HepG2 (cell line): ENCODE measurements around the gene AP2S1. TPM values are rescaled to one million over a fixed set of nuclear protein-coding genes. Genes with fewer than 3 reads are reported as not detected.

Experiments
- HNF4A ChIP-seq: sonication (generic); formaldehyde crosslinking; IDR thresholded peaks from 2 replicates; pipeline ENCODE4 v1.4.0; 2020; ENCODE audit warnings: missing genetic modification reagents
- NR2F6 ChIP-seq, 2 experiments: IDR thresholded peaks; 2 replicates each; pipeline ENCODE4 v1.6.1; 2016; ENCODE audit warnings: antibody characterized with exemption in 1 of 2, mild to moderate bottlenecking in 1 of 2
- PAWR ChIP-seq: sonication (generic); formaldehyde crosslinking; IDR thresholded peaks from 2 replicates; pipeline ENCODE4 v1.4.0; 2020; ENCODE audit warnings: missing genetic modification reagents, mild to moderate bottlenecking, borderline replicate concordance
- PAX8 ChIP-seq: sonication (generic); formaldehyde crosslinking; IDR thresholded peaks from 2 replicates; pipeline ENCODE4 v1.8.0; 2022; ENCODE audit warnings: mild to moderate bottlenecking, missing genetic modification reagents, borderline replicate concordance
- POGK ChIP-seq: sonication (generic); formaldehyde crosslinking; conservative IDR thresholded peaks from 2 replicates; pipeline ENCODE4 v1.8.0; 2022; ENCODE audit warnings: mild to moderate bottlenecking, moderate library complexity, missing genetic modification reagents
- PRPF4 ChIP-seq: fragments of 200-400 bp; formaldehyde crosslinking; IDR thresholded peaks from 2 replicates; pipeline ENCODE4 v1.6.1; 2016; ENCODE audit warnings: low read length, low read depth; ENCODE audit not compliant: poor library complexity, severe bottlenecking
- SIN3A ChIP-seq: IDR thresholded peaks from 2 replicates; pipeline ENCODE4 v1.6.1; 2011; ENCODE audit warnings: low read depth, mild to moderate bottlenecking, control low read depth, low read length, borderline replicate concordance
- THAP8 ChIP-seq: sonication (generic); formaldehyde crosslinking; IDR thresholded peaks from 2 replicates; pipeline ENCODE4 v1.5.1; 2020; ENCODE audit warnings: missing genetic modification reagents, mild to moderate bottlenecking, borderline replicate concordance
- ZBED4 ChIP-seq: sonication (generic); formaldehyde crosslinking; IDR thresholded peaks from 2 replicates; pipeline ENCODE4 v1.4.0; 2020; ENCODE audit warnings: missing genetic modification reagents, borderline replicate concordance
- ZC3H4 ChIP-seq: sonication (generic); formaldehyde crosslinking; IDR thresholded peaks from 2 replicates; pipeline ENCODE4 v1.4.0; 2020; ENCODE audit warnings: missing genetic modification reagents, borderline replicate concordance
- ZNF446 ChIP-seq: sonication (generic); formaldehyde crosslinking; IDR thresholded peaks from 2 replicates; pipeline ENCODE4 v1.5.0; 2020; ENCODE audit warnings: mild to moderate bottlenecking, missing genetic modification reagents
- ZNF567 ChIP-seq: sonication (generic); formaldehyde crosslinking; IDR thresholded peaks from 2 replicates; pipeline ENCODE4 v1.8.1; 2023; ENCODE audit warnings: mild to moderate bottlenecking, missing genetic modification reagents, borderline replicate concordance
- ZNF577 ChIP-seq: sonication (generic); formaldehyde crosslinking; IDR thresholded peaks from 2 replicates; pipeline ENCODE4 v1.4.0; 2020; ENCODE audit warnings: mild to moderate bottlenecking, low read depth, missing genetic modification reagents, borderline replicate concordance
- ZNF619 ChIP-seq: sonication (generic); formaldehyde crosslinking; IDR thresholded peaks from 2 replicates; pipeline ENCODE4 v1.4.0; 2020; ENCODE audit warnings: mild to moderate bottlenecking, missing genetic modification reagents
- polyA plus RNA-seq, 8 experiments: library from polyadenylated mRNA; depleted of rRNA in 3 of 8; stranded (reverse) in 7 of 8; unstranded in 1 of 8; fragments of >200 nt; fragmentation: Illumina TruSeq in 4 of 8; extraction: Trizol in 4 of 8; gene quantifications; 2 replicates each; pipeline versions ENCODE4 v1.2.1 to v1.2.3, GENCODE V29; 2011 to 2016; ENCODE audit warnings: low read depth in 4 of 8, missing spikeins in 1 of 8, mixed read lengths in 1 of 8; ENCODE audit not compliant: insufficient read depth in 1 of 8
- total RNA-seq, 5 experiments: library from RNA; depleted of rRNA; stranded (reverse); fragments of >200 nt; fragmentation: Illumina TruSeq; extraction: Trizol; gene quantifications; 2 replicates each; pipeline ENCODE4 v1.2.3, GENCODE V29; 2016; ENCODE audit warnings: low read depth in 1 of 5
- TF ChIP-seq, protein P1 (sequence below): IDR thresholded peaks from 2 replicates; pipeline ENCODE4 v1.6.1; 2016; ENCODE audit warnings: low read depth, missing genetic modification reagents, missing compliant biosample characterization

Gene AP2S1
- total and polyA plus RNA-seq, 2 of the 13 experiments (the other 11 are each of a cell fraction or from before 2014, with no cell fraction given), result 45.2 to 86.1 TPM

GRCh38 chr19:46821512-46822409 lies 28.9 kb downstream of the AP2S1 start (continued):
- TF ChIP-seq ZNF567 (CRISPR knock-in tag) (0 out of 2 replicates have a peak, but pooled peaks have one; percentile 3), PRPF4 (no peak), ZBED4 (no peak), ZNF619 (CRISPR knock-in tag) (no peak), SIN3A (0 out of 2 replicates have a peak, but pooled peaks have one; percentile 70), POGK (CRISPR knock-in tag) (no peak), ZNF577 (CRISPR knock-in tag) (no peak), PAWR (CRISPR knock-in tag) (no peak), ZNF446 (no peak), HNF4A (CRISPR knock-in tag) (peak; percentile 9; the same call in 1 of the 2 replicates), PAX8 (CRISPR knock-in tag) (0 out of 2 replicates have a peak, but pooled peaks have one; percentile 39), NR2F6 (IDR thresholded peaks at IDR 0.05) (peak; percentile 30; the same call in 1 of the 2 replicates), NR2F6 (CRISPR knock-in tag; IDR thresholded peaks at IDR 0.05) (0 out of 2 replicates have a peak, but pooled peaks have one; percentile 11), THAP8 (CRISPR knock-in tag) (peak; percentile 42; the same call in 1 of the 2 replicates), ZC3H4 (CRISPR knock-in tag) (no peak)
- TF ChIP-seq, protein P1, sequence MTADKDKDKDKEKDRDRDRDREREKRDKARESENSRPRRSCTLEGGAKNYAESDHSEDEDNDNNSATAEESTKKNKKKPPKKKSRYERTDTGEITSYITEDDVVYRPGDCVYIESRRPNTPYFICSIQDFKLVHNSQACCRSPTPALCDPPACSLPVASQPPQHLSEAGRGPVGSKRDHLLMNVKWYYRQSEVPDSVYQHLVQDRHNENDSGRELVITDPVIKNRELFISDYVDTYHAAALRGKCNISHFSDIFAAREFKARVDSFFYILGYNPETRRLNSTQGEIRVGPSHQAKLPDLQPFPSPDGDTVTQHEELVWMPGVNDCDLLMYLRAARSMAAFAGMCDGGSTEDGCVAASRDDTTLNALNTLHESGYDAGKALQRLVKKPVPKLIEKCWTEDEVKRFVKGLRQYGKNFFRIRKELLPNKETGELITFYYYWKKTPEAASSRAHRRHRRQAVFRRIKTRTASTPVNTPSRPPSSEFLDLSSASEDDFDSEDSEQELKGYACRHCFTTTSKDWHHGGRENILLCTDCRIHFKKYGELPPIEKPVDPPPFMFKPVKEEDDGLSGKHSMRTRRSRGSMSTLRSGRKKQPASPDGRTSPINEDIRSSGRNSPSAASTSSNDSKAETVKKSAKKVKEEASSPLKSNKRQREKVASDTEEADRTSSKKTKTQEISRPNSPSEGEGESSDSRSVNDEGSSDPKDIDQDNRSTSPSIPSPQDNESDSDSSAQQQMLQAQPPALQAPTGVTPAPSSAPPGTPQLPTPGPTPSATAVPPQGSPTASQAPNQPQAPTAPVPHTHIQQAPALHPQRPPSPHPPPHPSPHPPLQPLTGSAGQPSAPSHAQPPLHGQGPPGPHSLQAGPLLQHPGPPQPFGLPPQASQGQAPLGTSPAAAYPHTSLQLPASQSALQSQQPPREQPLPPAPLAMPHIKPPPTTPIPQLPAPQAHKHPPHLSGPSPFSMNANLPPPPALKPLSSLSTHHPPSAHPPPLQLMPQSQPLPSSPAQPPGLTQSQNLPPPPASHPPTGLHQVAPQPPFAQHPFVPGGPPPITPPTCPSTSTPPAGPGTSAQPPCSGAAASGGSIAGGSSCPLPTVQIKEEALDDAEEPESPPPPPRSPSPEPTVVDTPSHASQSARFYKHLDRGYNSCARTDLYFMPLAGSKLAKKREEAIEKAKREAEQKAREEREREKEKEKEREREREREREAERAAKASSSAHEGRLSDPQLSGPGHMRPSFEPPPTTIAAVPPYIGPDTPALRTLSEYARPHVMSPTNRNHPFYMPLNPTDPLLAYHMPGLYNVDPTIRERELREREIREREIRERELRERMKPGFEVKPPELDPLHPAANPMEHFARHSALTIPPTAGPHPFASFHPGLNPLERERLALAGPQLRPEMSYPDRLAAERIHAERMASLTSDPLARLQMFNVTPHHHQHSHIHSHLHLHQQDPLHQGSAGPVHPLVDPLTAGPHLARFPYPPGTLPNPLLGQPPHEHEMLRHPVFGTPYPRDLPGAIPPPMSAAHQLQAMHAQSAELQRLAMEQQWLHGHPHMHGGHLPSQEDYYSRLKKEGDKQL (CRISPR knock-in tag), result no peak
